Head of caudate nucleus (tissue), 42 donors: Measurements from ENCODE around the gene BOLA3.
"Not testable (repeated sequence)": the region's sequence is repeated elsewhere in the genome, so short reads cannot be mapped to it uniquely, and the experiment has no call there.

ENCODE experiments used
- DNase-seq, 42 donors: peaks; one replicate each; pipeline versions ENCODE4 v3.0.0 to v3.0.0-alpha.2; 2020 to 2021; ENCODE audit warnings: mixed read lengths in 7 of 42
- intact Hi-C: fragments of 100-400 bp; cut with DNase I; formaldehyde crosslinking; loops from one replicate; pipeline ENCODE4 v1.15.0; 2022

The BOLA3 gene

GRCh38 chr2:74147727-74148456 is at the start of gene BOLA3:
BOLA3 (minus strand) TSS chr2:74147912; CDS start chr2:74147874, 38 bp downstream.
- intact Hi-C loops = loop anchor here (10.0 kb wide), 1 partner anchor 223 kb away; the partner anchor contains the start of gene DGUOK

GRCh38 chr2:74197049-74197448 is 49.3 kb upstream of the BOLA3 start:
- intact Hi-C loops = no loop called here
- DNase-seq = no peak

More at GRCh38 chr2:74147727-74148456, at the start of gene BOLA3:
- DNase-seq = peak; percentile 60 to 96 (median 90)

- intact Hi-C loops = no loop called here
- DNase-seq = no peak
Observed at GRCh38 chr2:74194799-74195198, 47.1 kb upstream of the BOLA3 start.

GRCh38 chr2:74191596-74192380 is 44.1 kb upstream of the BOLA3 start:
- no peak for DNase-seq
- intact Hi-C loops = no loop called here

GRCh38 chr2:74188696-74189095 is 41.0 kb upstream of the BOLA3 start:
- intact Hi-C loops = no loop called here

GRCh38 chr2:74188018-74188601 is 40.4 kb upstream of the BOLA3 start:
- no peak for DNase-seq
- intact Hi-C loops = no loop called here

More at GRCh38 chr2:74188696-74189095, 41.0 kb upstream of the BOLA3 start:
- no peak for DNase-seq

GRCh38 chr2:74186706-74187105 is 39.0 kb upstream of the BOLA3 start:
- intact Hi-C loops = not testable (repeated sequence)

GRCh38 chr2:74186038-74186437 is 38.3 kb upstream of the BOLA3 start:
- peak in 23 of 42 donors; percentile 13 to 57 (median 31) for DNase-seq
- intact Hi-C loops = no loop called here

More at GRCh38 chr2:74186706-74187105, 39.0 kb upstream of the BOLA3 start:
- not testable (repeated sequence) for DNase-seq

- intact Hi-C loops = no loop called here
Observed at GRCh38 chr2:74183878-74184277, 36.2 kb upstream of the BOLA3 start.

GRCh38 chr2:74181739-74182138 is 34.0 kb upstream of the BOLA3 start:
- intact Hi-C loops = no loop called here
- DNase-seq = peak in 29 of 42 donors; percentile 12 to 61 (median 41)

More at GRCh38 chr2:74183878-74184277, 36.2 kb upstream of the BOLA3 start:
- DNase-seq = no peak

- intact Hi-C loops = no loop called here
- peak in 4 of 42 donors; percentile 3 to 43 (median 16) for DNase-seq
Observed at GRCh38 chr2:74179063-74179865, 31.6 kb upstream of the BOLA3 start.

- DNase-seq = peak; percentile 93 to 99 (median 98)
- intact Hi-C loops = no loop called here
Observed at GRCh38 chr2:74178211-74179062, 30.7 kb upstream of the BOLA3 start, which contains the start of gene MOB1A. MOB1A (minus strand) TSS chr2:74178879; CDS start chr2:74178674, 205 bp downstream.

- intact Hi-C loops = no loop called here
- DNase-seq = no peak
Observed at GRCh38 chr2:74177696-74178095, 30.0 kb upstream of the BOLA3 start.

GRCh38 chr2:74174909-74175308 is 27.2 kb upstream of the BOLA3 start:
- peak in 1 of 42 donors; percentile 28 for DNase-seq
- intact Hi-C loops = no loop called here

GRCh38 chr2:74168739-74169138 is 21.0 kb upstream of the BOLA3 start:
- intact Hi-C loops = no loop called here
- DNase-seq = no peak

- intact Hi-C loops = no loop called here
- no peak for DNase-seq
Observed at GRCh38 chr2:74164761-74165160, 17.0 kb upstream of the BOLA3 start.

GRCh38 chr2:74162951-74163350 is 15.2 kb upstream of the BOLA3 start:
- DNase-seq = no peak
- intact Hi-C loops = no loop called here

- intact Hi-C loops = no loop called here
- DNase-seq = no peak
Observed at GRCh38 chr2:74155830-74156229, 8.1 kb upstream of the BOLA3 start.
